ENCODE results near the gene HLA-DOB. TPM values are rescaled to one million over a fixed set of nuclear protein-coding genes. Genes with fewer than 3 reads are reported as not detected.

Gene HLA-DOB
- total and polyA plus RNA-seq, 10 of the 15 experiments (the other 5 are each of a cell fraction or from before 2014, with no cell fraction given) = 27.4 to 79.1 (median 37.0) TPM

GRCh38 chr6:32790306-32790705 lies 26.5 kb downstream of the HLA-DOB start:
- peaks cover 2 to 11% of the 10 kb centered on the region in 2 experiments for H3K27me3 ChIP-seq (replicated peaks in 1 of 2; ENCODE audit: control insufficient read depth in 2 of 2, insufficient read depth in 2 of 2, low read length in 1 of 2)
- no peaks in the 10 kb centered on the region for H3K9me3 ChIP-seq (replicated peaks; ENCODE audit: control insufficient read depth, insufficient read depth, low read length)
- ATAC-seq = no peak
- no peak overlapping the region for H3K4me3 ChIP-seq
- no peak overlapping the region for H2AFZ ChIP-seq (ENCODE audit: control insufficient read depth, low read depth, low read length)
- in situ Hi-C loops (cut with MboI) (loop anchor here (5.0 kb wide), 1 partner anchor 378 kb away; no protein-coding TSS in a partner anchor), intact Hi-C loops (cut with micrococcal nuclease; ENCODE audit: unreplicated experiment) (no loop called here)
- 17% methylated on average over 2 of the region's 2 CpGs for WGBS (ENCODE audit: insufficient coverage, insufficient replicate concordance, low lambda C conversion rate, missing lambda C conversion rate)
- no peak overlapping the region for H3K9ac ChIP-seq (ENCODE audit: control insufficient read depth, insufficient read depth, low read length)
- SMC1A ChIA-PET (ENCODE audit: uncharacterized antibody, unreplicated experiment) = no interaction called here
- no peak overlapping the region for H3K27ac ChIP-seq (ENCODE audit: control insufficient read depth, insufficient read depth)
- BruUV-seq (replicated peaks) = no TSS peak
- CTCF ChIA-PET = interaction anchor here (1.0 to 1.4 kb wide), 2 partner anchors 77 to 90 kb away, joined by 3 to 5 read pairs; no protein-coding TSS in a partner anchor
- H3K4me1 ChIP-seq (ENCODE audit: control insufficient read depth, insufficient read depth, low read length) = peaks cover 4% of the 10 kb centered on the region
- H3K4me2 ChIP-seq (ENCODE audit: control insufficient read depth, insufficient read depth) = no peak overlapping the region
- no peak for FAIRE-seq
- TF ChIP-seq E2F4 (IDR thresholded peaks at IDR 0.05; ENCODE audit: low read depth, low read length) = no peak
- TF ChIP-seq JUND (IDR thresholded peaks at IDR 0.05; ENCODE audit: low read depth, low read length) = no peak
- TF ChIP-seq MEF2B (IDR thresholded peaks at IDR 0.05; ENCODE audit: partially characterized antibody, poor library complexity, severe bottlenecking) = no peak
- no peak for TF ChIP-seq RAD21 (IDR thresholded peaks at IDR 0.05; ENCODE audit: insufficient read depth, low read depth, low read length)
- TF ChIP-seq CHD4 (IDR thresholded peaks at IDR 0.05) = no peak
- no peak for TF ChIP-seq DPF2 (IDR thresholded peaks at IDR 0.05)
- no peak for TF ChIP-seq POLR2A (IDR thresholded peaks at IDR 0.05; ENCODE audit: low read depth, low read length)
- TF ChIP-seq CHD1 (IDR thresholded peaks at IDR 0.05; ENCODE audit: low read depth, low read length) = no peak
- TF ChIP-seq ATF3 (IDR thresholded peaks at IDR 0.05; ENCODE audit: borderline replicate concordance, extremely low read depth, low read depth, low read length) = no peak
- no peak for TF ChIP-seq CHD2 (IDR thresholded peaks at IDR 0.05; ENCODE audit: borderline replicate concordance, low read depth, low read length)
- no peak for TF ChIP-seq ESRRA (IDR thresholded peaks at IDR 0.05; ENCODE audit: low read length)
- DNase-seq (ENCODE audit: low read depth, low spot score) = no peak
- H3K36me3 ChIP-seq (ENCODE audit: control insufficient read depth in 2 of 2, insufficient read depth in 2 of 2, low read length in 1 of 2) = no peaks in the 10 kb centered on the region
- no peaks in the 10 kb centered on the region for H3K79me2 ChIP-seq (ENCODE audit: control insufficient read depth, insufficient read depth, low read length)
- RAD21 ChIA-PET (ENCODE audit: unreplicated experiment) = no interaction called here
- POLR2A ChIA-PET = no interaction called here
- no peaks in the 10 kb centered on the region for H4K20me1 ChIP-seq (ENCODE audit: control insufficient read depth, insufficient read depth)

Data from GM12878 (cell line).